MM.1S (cell line): ENCODE data around the gene ADARB1.

Experiments used
- EZH2 ChIP-seq: fragments of 300-600 bp; sonication (generic); optimal IDR thresholded peaks from 2 replicates; pipeline ENCODE3; 2017; ENCODE audit warnings: low read depth, mild to moderate bottlenecking, antibody characterized with exemption, low read length, mixed read lengths
- EZH2phosphoT487 ChIP-seq: fragments of 300-600 bp; sonication (generic); IDR thresholded peaks from 2 replicates; pipeline ENCODE4 v1.6.1; 2018; ENCODE audit warnings: antibody characterized with exemption, low read length
- TF ChIP-seq, protein P1 (sequence below): fragments of 300-600 bp; sonication (generic); IDR thresholded peaks from 2 replicates; pipeline ENCODE4 v1.5.1; 2016; ENCODE audit warnings: antibody characterized with exemption, low read length, mixed read lengths

DNA sequence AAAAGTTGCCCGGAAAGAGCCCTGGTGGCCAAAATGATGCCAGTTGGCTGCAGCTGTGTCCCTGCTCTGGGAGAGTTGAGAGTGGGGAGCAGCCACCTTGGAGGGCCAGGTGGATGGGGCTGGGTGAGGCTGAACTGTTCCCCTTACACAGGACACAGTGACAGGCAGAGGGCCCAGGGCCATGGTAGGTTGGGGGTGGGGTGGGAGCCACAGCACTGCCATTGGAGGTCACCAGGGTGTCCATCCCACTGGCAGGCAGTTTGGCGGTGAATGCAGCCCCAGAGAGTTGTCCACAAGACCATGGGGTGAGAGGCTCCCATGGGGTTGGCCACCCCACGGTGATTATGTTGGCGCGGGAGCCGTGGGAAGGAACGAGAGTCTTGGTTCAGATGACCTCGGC, 125.7 kb downstream of the ADARB1 start:
- TF ChIP-seq, protein P1, sequence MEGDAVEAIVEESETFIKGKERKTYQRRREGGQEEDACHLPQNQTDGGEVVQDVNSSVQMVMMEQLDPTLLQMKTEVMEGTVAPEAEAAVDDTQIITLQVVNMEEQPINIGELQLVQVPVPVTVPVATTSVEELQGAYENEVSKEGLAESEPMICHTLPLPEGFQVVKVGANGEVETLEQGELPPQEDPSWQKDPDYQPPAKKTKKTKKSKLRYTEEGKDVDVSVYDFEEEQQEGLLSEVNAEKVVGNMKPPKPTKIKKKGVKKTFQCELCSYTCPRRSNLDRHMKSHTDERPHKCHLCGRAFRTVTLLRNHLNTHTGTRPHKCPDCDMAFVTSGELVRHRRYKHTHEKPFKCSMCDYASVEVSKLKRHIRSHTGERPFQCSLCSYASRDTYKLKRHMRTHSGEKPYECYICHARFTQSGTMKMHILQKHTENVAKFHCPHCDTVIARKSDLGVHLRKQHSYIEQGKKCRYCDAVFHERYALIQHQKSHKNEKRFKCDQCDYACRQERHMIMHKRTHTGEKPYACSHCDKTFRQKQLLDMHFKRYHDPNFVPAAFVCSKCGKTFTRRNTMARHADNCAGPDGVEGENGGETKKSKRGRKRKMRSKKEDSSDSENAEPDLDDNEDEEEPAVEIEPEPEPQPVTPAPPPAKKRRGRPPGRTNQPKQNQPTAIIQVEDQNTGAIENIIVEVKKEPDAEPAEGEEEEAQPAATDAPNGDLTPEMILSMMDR = no peak
- TF ChIP-seq EZH2phosphoT487 (no peak), EZH2 (no peak)
